Duodenal mucosa (tissue), 2 donors: Measurements from ENCODE around the gene SNX11.

Source experiments
- H3K27ac ChIP-seq: one replicate; pipeline ENCODE4 v1.7.0; 2013; ENCODE audit warnings: low read depth, low read length
- H3K27me3 ChIP-seq, 2 donors: one replicate each; pipeline ENCODE4 v1.7.0; 2013; ENCODE audit warnings: low read length in 2 of 2, control low read depth in 1 of 2; ENCODE audit not compliant: insufficient read depth in 2 of 2, control insufficient read depth in 1 of 2
- H3K36me3 ChIP-seq, 2 donors: one replicate each; pipeline ENCODE4 v1.7.0; 2013; ENCODE audit warnings: low read length in 2 of 2, control low read depth in 1 of 2; ENCODE audit not compliant: insufficient read depth in 2 of 2, control insufficient read depth in 1 of 2
- H3K4me1 ChIP-seq, 2 donors: one replicate each; pipeline ENCODE4 v1.7.0; 2013; ENCODE audit warnings: low read length in 2 of 2, control low read depth in 1 of 2; ENCODE audit not compliant: insufficient read depth in 2 of 2, control insufficient read depth in 1 of 2
- H3K4me3 ChIP-seq, 2 donors: one replicate each; pipeline ENCODE4 v1.7.0; 2013; ENCODE audit warnings: low read length in 2 of 2, low read depth in 1 of 2
- H3K9ac ChIP-seq, 2 donors: one replicate each; pipeline ENCODE4 v1.7.0; 2013; ENCODE audit warnings: low read length in 2 of 2, low read depth in 1 of 2
- H3K9me3 ChIP-seq, 2 donors: one replicate each; pipeline ENCODE4 v1.7.0; 2013; ENCODE audit warnings: low read length in 2 of 2, control low read depth in 1 of 2; ENCODE audit not compliant: control insufficient read depth in 1 of 2

The SNX11 gene

GRCh38 chr17:48160177-48161081 is 52.9 kb downstream of the SNX11 start:
- Histone ChIP-seq H3K27me3 (no peaks in the 10 kb centered on the region), H3K9me3 (no peaks in the 10 kb centered on the region), H3K4me3 (no peak overlapping the region), H3K36me3 (no peaks in the 10 kb centered on the region), H3K27ac (no peak overlapping the region), H3K9ac (no peak overlapping the region), H3K4me1 (peaks cover 27 to 40% of the 10 kb centered on the region in 2 donors)

DNA sequence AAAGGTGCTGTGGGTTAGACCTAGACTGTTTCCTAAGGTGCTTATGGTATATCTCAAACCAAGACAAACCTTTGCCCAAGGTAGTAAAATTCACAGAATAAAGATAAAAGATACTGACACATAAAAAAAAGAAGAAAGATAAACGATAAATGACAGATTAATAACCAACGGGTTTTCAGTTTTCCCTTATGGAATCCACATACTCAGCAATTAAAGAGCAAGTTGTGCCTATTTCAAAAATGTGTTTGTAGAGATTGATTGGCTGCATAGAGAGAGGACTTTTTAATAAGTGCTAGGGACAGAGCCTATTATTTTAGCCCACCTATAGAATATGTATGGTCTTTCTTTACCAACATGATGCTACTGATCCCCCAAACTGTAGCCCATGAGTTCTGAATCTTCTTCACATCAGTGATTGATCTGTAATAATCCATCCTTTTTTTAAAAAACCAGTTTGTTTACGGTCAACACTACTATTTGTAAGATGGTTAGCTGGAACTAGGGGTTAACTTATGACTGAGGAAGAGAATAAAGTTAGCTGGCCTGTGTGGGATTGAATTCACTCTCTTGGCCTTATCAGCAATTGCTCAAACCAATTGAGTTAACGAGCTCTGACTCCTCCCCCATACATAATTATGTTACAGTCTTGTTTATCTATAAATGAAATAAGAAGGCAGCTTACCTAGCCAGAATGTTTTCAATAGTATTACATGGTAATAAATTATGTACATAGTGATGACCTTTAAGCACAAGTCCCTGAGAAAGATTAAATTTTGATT is 53.8 kb downstream of the SNX11 start:
- H3K36me3 ChIP-seq: no peaks in the 10 kb centered on the region
- H3K27me3 ChIP-seq: no peaks in the 10 kb centered on the region
- peaks cover 27 to 40% of the 10 kb centered on the region in 2 donors for H3K4me1 ChIP-seq
- H3K9me3 ChIP-seq: no peaks in the 10 kb centered on the region
- H3K27ac ChIP-seq: no peak overlapping the region
- no peak overlapping the region for H3K4me3 ChIP-seq
- no peak overlapping the region for H3K9ac ChIP-seq

DNA sequence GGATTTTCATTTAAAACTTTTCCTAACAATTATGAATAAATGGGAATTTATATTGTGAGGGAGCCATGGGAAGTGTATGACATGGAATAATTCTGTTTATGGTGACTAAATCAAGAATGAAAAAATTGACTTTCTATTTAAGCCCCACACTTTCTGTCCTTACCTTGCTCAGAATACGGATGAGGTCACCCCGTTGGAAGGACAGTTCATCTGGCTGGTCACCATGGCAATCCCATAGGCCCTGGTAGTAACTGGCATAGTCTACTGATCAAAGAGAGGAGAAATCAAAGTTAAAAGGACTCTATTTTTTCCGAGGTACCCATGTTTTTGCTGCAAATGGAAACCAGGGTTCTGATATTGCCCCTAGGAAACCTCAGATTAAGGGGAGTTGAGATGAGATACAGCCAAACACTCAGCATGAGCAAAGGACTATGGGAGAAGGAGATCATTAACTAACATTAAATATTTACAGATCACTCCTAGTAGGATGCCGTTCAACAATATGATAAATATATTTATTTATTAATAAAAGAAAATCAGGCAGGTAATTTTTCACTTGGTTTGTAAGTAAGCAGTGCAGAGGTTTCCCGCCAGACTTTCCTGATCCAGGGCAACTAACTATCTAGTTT is 54.9 kb downstream of the SNX11 start:
- no peaks in the 10 kb centered on the region for H3K36me3 ChIP-seq
- H3K27ac ChIP-seq: no peak overlapping the region
- H3K4me1 ChIP-seq: peaks cover 27 to 40% of the 10 kb centered on the region in 2 donors
- no peak overlapping the region for H3K9ac ChIP-seq
- H3K9me3 ChIP-seq: no peaks in the 10 kb centered on the region
- H3K27me3 ChIP-seq: no peaks in the 10 kb centered on the region
- no peak overlapping the region for H3K4me3 ChIP-seq

- H3K4me1 ChIP-seq: peaks cover 27 to 40% of the 10 kb centered on the region in 2 donors
- H3K9ac ChIP-seq: peak overlapping the region in 1 of 2 donors; percentile 9
- H3K36me3 ChIP-seq: no peaks in the 10 kb centered on the region
- H3K9me3 ChIP-seq: no peaks in the 10 kb centered on the region
- H3K4me3 ChIP-seq: peak overlapping the region; percentile 8 to 44
- H3K27ac ChIP-seq: no peak overlapping the region
- no peaks in the 10 kb centered on the region for H3K27me3 ChIP-seq
Measured at GRCh38 chr17:48162946-48163506, 55.5 kb downstream of the SNX11 start.

DNA sequence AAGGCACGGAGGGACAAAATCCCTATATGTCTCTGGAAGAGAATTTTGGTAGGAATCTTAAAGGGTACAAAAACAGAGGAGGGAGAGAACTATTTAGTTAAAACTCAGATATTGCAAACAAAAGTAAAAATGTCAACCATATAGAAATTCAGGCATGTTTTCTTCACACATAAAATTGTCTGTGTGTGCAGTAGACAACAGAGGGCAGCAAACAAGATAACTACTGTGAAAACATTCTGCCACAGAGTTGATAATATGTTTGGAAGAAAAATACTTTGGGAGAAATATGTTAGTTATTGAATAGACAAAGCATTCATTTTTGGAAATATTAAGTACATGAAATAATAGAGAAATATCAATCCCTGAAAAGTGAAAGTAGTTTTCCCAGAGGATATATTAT is 56.2 kb downstream of the SNX11 start:
- no peak overlapping the region for H3K9ac ChIP-seq

DNA sequence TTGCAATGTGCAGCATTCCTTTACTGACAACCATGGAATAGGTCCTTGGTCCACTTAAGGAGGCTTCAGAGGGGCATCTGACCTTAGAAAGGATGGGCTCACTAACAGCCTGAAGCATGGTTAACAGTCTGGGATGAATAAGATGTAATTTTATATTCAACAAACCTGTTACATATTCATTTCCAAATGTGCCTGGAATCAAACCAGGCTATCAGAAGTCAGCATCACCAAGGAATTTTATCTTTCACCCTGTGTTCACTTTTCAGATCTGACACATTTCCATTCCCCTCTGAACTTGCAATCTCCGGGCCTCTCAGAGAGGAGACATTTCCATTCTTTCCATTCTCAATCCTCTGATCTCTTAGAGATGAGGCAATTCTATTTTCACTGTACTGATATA is 62.4 kb downstream of the SNX11 start:
- Histone ChIP-seq H3K4me1 (no peaks in the 10 kb centered on the region), H3K27ac (no peak overlapping the region), H3K36me3 (no peaks in the 10 kb centered on the region), H3K9me3 (no peaks in the 10 kb centered on the region), H3K27me3 (peaks cover 0 to 11% of the 10 kb centered on the region in 2 donors), H3K4me3 (no peak overlapping the region), H3K9ac (no peak overlapping the region)

More for the DNA sequence above, 56.2 kb downstream of the SNX11 start:
- Histone ChIP-seq H3K4me1 (peaks cover 27 to 40% of the 10 kb centered on the region in 2 donors), H3K9me3 (no peaks in the 10 kb centered on the region), H3K27ac (no peak overlapping the region), H3K36me3 (no peaks in the 10 kb centered on the region), H3K4me3 (no peak overlapping the region), H3K27me3 (no peaks in the 10 kb centered on the region)
